ENCODE measurements around the gene GPR84.

Gene GPR84

DNA sequence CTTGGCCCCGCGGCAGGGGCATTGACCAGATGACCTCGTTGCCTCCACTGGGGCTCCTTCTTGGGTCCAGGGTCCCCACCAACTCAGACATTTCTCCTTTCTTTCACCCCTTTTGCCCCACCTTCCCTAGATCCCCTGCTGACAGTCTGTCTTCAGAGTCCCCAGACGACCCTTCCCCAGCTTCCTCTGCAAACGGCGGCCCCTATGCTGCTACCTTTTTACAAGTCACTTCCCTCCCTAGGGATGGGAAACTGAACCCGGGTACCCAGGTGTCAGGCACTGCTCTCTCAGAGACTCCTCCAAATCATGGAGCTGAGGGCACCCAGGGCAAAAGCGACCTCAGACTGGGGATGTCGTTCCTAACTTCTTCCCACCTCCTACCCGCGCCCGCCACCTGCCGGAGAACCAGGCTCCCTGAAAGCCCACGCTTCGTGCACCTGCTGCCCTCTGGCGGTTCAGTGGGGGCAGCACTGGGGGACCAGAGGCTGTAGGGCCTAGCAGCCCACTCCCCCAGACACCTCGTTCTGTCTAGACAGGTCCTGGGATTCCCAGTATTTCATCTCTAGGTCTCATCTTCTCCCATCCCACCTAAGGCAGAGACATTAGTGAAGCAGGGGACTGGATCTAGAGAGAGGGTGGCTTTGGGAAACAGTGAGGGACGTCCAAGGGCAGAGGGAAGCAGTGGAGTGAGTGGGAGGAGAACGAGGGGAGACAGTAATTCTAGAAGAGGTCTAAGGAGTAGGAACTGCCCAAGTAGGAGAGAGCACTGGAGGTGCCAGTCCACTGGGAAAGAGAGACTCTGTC is 15.3 kb upstream of the GPR84 start:
- TF ChIP-seq ZNF274 (IDR thresholded peaks at IDR 0.05; ENCODE audit: low read depth, low read length) (no peak), YY1 (IDR thresholded peaks at IDR 0.05; ENCODE audit: insufficient read depth, insufficient read length) (no peak), SUZ12 (IDR thresholded peaks at IDR 0.05; ENCODE audit: extremely low read depth, insufficient read depth, insufficient read length) (no peak)
- Histone ChIP-seq H3K27me3 (ENCODE audit: insufficient read depth, insufficient read length) (no peaks in the 10 kb centered on the region), H3K9me3 (ENCODE audit: insufficient read depth, low read length) (no peaks in the 10 kb centered on the region), H3K4me1 (ENCODE audit: insufficient read depth, insufficient read length) (peaks cover 28% of the 10 kb centered on the region), H3K36me3 (ENCODE audit: insufficient read depth, insufficient read length, low read length) (peaks cover 25% of the 10 kb centered on the region), H3K9ac (ENCODE audit: insufficient read length, low read depth) (peak overlapping the region; percentile 35), H3K4me3 (ENCODE audit: insufficient read length, low read depth) (peak overlapping the region; percentile 27)
- peak; percentile 87 for DNase-seq (ENCODE audit: low read depth, low spot score)

DNA sequence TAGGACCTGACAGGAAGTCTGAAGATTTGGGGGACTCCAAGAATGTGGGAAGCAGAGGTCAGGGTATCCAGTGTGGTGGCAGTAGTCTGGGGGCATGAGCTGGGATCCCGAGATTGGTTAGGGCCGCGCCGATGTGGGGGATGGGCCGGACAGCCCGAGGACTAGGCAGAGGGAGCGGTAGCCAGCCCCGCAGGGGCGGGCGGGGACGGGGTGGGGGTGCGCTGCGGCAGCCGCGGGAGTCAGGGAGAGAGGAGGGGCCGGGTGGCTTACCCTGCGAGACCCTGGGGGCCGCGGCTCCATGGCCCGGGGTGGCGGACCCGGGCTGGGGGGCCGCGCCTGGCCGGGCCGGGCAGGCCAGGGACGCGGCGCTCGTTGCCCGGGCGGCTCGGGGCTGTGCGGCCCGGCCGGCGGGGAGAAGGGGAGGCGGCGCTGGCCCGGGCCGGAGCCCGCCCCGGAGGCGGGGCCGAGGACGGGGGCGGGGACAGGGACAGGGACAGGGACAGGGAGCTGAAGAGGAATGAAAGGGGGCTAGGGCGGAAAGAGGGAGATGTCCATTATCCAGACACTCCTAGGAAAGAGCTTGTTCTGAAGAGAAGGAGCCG is 14.6 kb upstream of the GPR84 start:
- Histone ChIP-seq H3K4me3 (ENCODE audit: insufficient read length, low read depth) (peak overlapping the region; percentile 27), H3K9ac (ENCODE audit: insufficient read length, low read depth) (peak overlapping the region; percentile 37)

DNA sequence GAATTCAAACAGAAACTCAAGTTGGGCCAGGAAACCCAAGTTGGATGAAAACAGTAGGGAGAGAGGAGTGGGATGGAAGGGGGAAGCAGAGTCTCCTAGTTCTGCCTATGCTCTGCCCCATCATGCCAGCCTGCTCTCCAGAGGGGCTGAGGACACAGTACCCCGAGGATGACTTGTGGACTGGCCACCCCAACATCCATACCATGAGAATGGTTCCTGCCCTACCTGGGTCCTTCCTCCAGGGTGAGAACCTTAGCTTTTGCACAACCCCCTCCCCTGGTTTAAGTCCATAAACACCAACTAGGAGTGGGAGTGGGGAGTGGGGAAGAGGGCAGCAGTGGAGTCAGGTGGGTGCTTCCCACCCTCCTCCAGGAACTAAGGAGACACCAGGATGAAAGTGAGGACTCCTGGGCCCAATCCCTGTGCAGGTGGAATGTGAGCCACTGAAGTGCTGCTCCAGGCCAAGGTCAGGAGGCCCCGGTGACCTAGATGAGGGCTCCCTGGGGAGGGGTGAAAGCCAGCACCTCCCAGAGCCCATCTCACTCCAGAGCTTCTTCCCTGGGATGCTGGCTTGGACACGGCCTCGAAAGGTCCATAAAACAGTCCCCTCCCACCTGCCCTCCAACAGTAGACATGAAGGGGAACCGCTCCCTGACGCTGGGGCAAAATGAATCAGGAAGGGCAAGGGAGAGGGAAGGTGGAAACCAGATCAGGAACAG is 13.7 kb upstream of the GPR84 start:
- DNase-seq (ENCODE audit: low read depth, low spot score): no peak
- Histone ChIP-seq H3K9ac (ENCODE audit: insufficient read length, low read depth) (peak overlapping the region; percentile 37), H3K4me1 (ENCODE audit: insufficient read depth, insufficient read length) (peaks cover 30% of the 10 kb centered on the region), H3K36me3 (ENCODE audit: insufficient read depth, insufficient read length, low read length) (peaks cover 32% of the 10 kb centered on the region), H3K9me3 (ENCODE audit: insufficient read depth, low read length) (no peaks in the 10 kb centered on the region), H3K27me3 (ENCODE audit: insufficient read depth, insufficient read length) (no peaks in the 10 kb centered on the region), H3K4me3 (ENCODE audit: insufficient read length, low read depth) (no peak overlapping the region)
- no peak for TF ChIP-seq YY1 (IDR thresholded peaks at IDR 0.05; ENCODE audit: insufficient read depth, insufficient read length)

More for the DNA sequence above, 14.6 kb upstream of the GPR84 start:
- H3K27me3 ChIP-seq (ENCODE audit: insufficient read depth, insufficient read length): no peaks in the 10 kb centered on the region
- peaks cover 29% of the 10 kb centered on the region for H3K4me1 ChIP-seq (ENCODE audit: insufficient read depth, insufficient read length)
- H3K36me3 ChIP-seq (ENCODE audit: insufficient read depth, insufficient read length, low read length): peaks cover 31% of the 10 kb centered on the region
- TF ChIP-seq YY1 (IDR thresholded peaks at IDR 0.05; ENCODE audit: insufficient read depth, insufficient read length) (no peak), ZNF274 (IDR thresholded peaks at IDR 0.05; ENCODE audit: low read depth, low read length) (no peak), SUZ12 (IDR thresholded peaks at IDR 0.05; ENCODE audit: extremely low read depth, insufficient read depth, insufficient read length) (no peak)
- H3K9me3 ChIP-seq (ENCODE audit: insufficient read depth, low read length): no peaks in the 10 kb centered on the region
- no peak for DNase-seq (ENCODE audit: low read depth, low spot score)

DNA sequence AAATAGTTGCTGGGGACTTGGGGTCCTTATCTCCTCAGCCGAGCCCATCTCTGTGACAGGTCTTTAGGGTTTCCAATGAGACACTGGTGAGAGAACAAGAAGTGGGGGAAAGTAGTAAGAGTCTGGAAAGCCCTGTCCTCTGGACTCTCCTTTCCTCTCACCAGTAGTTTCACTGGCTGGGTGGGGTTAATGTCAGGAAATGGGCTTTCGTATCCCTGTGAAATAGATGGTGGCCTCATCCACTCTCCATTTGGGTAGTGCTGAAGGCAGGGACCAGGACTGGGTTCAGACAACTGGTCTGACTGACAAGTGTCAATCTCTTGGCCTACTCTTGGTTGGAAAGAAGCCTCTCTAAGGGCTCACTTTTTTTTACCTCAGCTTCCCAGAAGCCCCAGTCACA is 12.7 kb upstream of the GPR84 start:
- DNase-seq (ENCODE audit: low read depth, low spot score): no peak
- Histone ChIP-seq H3K36me3 (ENCODE audit: insufficient read depth, insufficient read length, low read length) (peaks cover 37% of the 10 kb centered on the region), H3K4me1 (ENCODE audit: insufficient read depth, insufficient read length) (peaks cover 31% of the 10 kb centered on the region), H3K9ac (ENCODE audit: insufficient read length, low read depth) (no peak overlapping the region), H3K27me3 (ENCODE audit: insufficient read depth, insufficient read length) (no peaks in the 10 kb centered on the region), H3K4me3 (ENCODE audit: insufficient read length, low read depth) (no peak overlapping the region), H3K9me3 (ENCODE audit: insufficient read depth, low read length) (no peaks in the 10 kb centered on the region)
- no peak for TF ChIP-seq ZNF274 (IDR thresholded peaks at IDR 0.05; ENCODE audit: low read depth, low read length)
- TF ChIP-seq YY1 (IDR thresholded peaks at IDR 0.05; ENCODE audit: insufficient read depth, insufficient read length): no peak
- TF ChIP-seq SUZ12 (IDR thresholded peaks at IDR 0.05; ENCODE audit: extremely low read depth, insufficient read depth, insufficient read length): no peak

DNA sequence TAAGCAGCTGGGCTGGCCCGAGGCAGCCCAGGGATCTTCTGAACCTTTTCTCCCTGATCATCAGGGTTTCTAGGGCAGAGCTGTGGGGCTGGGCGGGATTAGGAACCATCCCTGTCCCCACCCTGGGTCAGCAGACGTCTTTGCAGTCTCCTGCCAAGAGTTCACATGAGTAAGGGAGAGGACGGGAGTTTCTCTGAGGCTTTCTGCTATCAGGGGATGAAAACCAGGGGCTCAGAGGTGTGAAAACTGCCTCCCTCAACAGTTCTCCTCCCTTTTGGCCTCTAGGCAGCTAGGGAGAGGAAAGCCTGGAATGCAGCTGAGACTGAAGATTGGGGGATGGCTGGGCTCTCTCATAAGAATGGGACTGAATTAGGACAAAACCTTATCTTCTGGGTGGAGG is 12.3 kb upstream of the GPR84 start:
- Histone ChIP-seq H3K36me3 (ENCODE audit: insufficient read depth, insufficient read length, low read length) (peaks cover 38% of the 10 kb centered on the region), H3K9ac (ENCODE audit: insufficient read length, low read depth) (no peak overlapping the region), H3K4me3 (ENCODE audit: insufficient read length, low read depth) (no peak overlapping the region), H3K4me1 (ENCODE audit: insufficient read depth, insufficient read length) (peaks cover 33% of the 10 kb centered on the region), H3K27me3 (ENCODE audit: insufficient read depth, insufficient read length) (no peaks in the 10 kb centered on the region), H3K9me3 (ENCODE audit: insufficient read depth, low read length) (no peaks in the 10 kb centered on the region)
- no peak for DNase-seq (ENCODE audit: low read depth, low spot score)
- TF ChIP-seq SUZ12 (IDR thresholded peaks at IDR 0.05; ENCODE audit: extremely low read depth, insufficient read depth, insufficient read length): no peak
- TF ChIP-seq ZNF274 (IDR thresholded peaks at IDR 0.05; ENCODE audit: low read depth, low read length): no peak
- no peak for TF ChIP-seq YY1 (IDR thresholded peaks at IDR 0.05; ENCODE audit: insufficient read depth, insufficient read length)

DNA sequence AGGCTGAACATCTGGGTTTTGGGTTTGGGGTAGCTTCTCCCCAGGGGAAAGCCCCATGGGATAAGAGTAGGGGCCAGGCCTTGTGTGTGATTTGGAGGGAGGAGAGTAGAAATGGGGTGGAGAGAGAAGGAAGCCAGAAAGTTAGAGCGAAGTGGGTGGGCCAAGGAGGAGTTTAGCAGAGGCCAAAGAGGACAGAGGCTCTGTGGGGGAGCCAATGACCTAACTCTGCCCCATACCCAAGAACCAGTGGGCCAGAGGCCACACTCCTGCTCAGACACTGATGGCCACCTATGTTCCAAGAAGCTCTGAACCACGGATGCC is 10.9 kb upstream of the GPR84 start:
- Histone ChIP-seq H3K4me3 (ENCODE audit: insufficient read length, low read depth) (no peak overlapping the region), H3K9me3 (ENCODE audit: insufficient read depth, low read length) (no peaks in the 10 kb centered on the region), H3K27me3 (ENCODE audit: insufficient read depth, insufficient read length) (no peaks in the 10 kb centered on the region), H3K4me1 (ENCODE audit: insufficient read depth, insufficient read length) (peaks cover 35% of the 10 kb centered on the region), H3K9ac (ENCODE audit: insufficient read length, low read depth) (no peak overlapping the region), H3K36me3 (ENCODE audit: insufficient read depth, insufficient read length, low read length) (peaks cover 41% of the 10 kb centered on the region)
- no peak for DNase-seq (ENCODE audit: low read depth, low spot score)
- no peak for TF ChIP-seq ZNF274 (IDR thresholded peaks at IDR 0.05; ENCODE audit: low read depth, low read length)
- TF ChIP-seq SUZ12 (IDR thresholded peaks at IDR 0.05; ENCODE audit: extremely low read depth, insufficient read depth, insufficient read length): no peak
- TF ChIP-seq YY1 (IDR thresholded peaks at IDR 0.05; ENCODE audit: insufficient read depth, insufficient read length): no peak

Measured in NT2/D1 (cell line).